ENCODE measurements around the gene UCHL5. TPM values are rescaled to one million over a fixed set of nuclear protein-coding genes. Genes with fewer than 3 reads are reported as not detected.

UCHL5 gene
- total and polyA plus RNA-seq, 2 donors (not counting 1 experiment from before 2014, with no cell fraction given) = 7.8 to 31.5 TPM

DNA sequence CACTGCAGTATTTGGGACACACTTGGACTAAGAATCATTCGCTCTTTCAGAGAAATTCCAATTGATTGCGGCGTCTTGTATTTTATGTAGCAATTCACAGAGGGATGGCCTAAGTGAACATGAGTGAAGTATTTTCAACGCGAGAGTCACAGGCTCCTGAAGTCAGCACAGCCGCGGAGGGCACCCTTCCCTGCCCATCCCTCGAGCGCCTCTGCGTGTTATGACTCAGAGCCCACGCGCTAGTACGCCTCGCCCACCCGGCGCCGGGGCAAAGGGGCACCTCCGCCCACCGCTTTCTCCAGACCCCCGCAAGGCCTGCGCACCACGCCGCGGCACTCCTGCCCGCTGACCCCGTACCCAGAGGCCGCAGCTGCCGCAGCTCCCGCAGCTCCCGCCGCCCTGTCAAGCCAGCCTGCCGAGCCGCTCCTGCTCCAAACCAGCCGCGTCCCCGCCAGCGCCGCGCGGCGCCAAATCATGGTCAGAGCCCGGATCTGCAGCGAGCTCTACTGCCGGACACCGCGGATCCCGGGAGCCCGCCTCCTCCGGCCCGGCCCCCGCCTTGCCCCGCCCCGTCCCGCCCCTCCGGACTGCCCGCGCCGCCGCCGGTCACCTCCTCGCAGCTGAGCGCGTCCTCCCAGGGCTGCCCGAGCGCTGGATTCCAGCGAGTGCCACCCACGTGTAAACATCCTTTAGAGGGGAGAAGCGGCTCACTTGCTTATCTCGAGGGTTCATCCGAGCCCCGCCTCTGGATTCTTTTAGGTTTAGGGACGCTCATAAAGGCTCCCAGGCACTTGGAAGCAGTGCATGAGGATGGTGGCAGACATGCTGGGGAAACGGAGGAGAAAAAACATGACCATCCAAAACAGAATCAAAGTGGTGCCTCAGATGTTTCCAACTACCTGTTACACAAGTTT, 46.0 kb upstream of the UCHL5 start, which contains the start of gene GLRX2:
TSS of gene GLRX2 (minus strand) at position 508 of the 914 bp plus-strand sequence. CDS start at position 476, 32 bp downstream.
- under 1% methylated on average over 69 of the region's 73 CpGs for WGBS (ENCODE audit: insufficient coverage)
- H3K4me1 ChIP-seq (ENCODE audit: control insufficient read depth in 2 of 2, insufficient read depth in 2 of 2, low read length in 2 of 2) = peaks cover 8 to 13% of the 10 kb centered on the region in 2 donors
- H3K27me3 ChIP-seq (replicated peaks in 1 of 4; ENCODE audit: control extremely low read depth in 1 of 4, control insufficient read depth in 3 of 4, insufficient read depth in 4 of 4, low read length in 3 of 4) = no peaks in the 10 kb centered on the region
- peak; percentile 83 for ATAC-seq (ENCODE audit: low read depth)
- CTCF ChIA-PET = interaction anchor here (1.9 kb wide), 1 partner anchor 16 kb away, joined by 10 read pairs; the partner anchor contains the start of gene CDC73
- no peaks in the 10 kb centered on the region for H3K9me3 ChIP-seq (ENCODE audit: control extremely low read depth in 1 of 3, control insufficient read depth in 2 of 3, insufficient read depth in 1 of 3, low read length in 2 of 3)
- H3K79me2 ChIP-seq (ENCODE audit: control insufficient read depth, insufficient read depth, low read length) = peaks cover 23% of the 10 kb centered on the region
- Mint-ChIP-seq H3K9me3 (ENCODE audit: insufficient read depth) (no peaks in the 10 kb centered on the region), H3K4me1 (peaks cover 22% of the 10 kb centered on the region), H3K27me3 (no peaks in the 10 kb centered on the region), H3K4me3 (peak within 1 kb of the TSS; percentile 97), H3K27ac (peak within 1 kb of the TSS; percentile 83)
- peak within 1 kb of the TSS; percentile 82 for H3K4me2 ChIP-seq (replicated peaks; ENCODE audit: low read depth, low read length, poor library complexity, severe bottlenecking)
- peak; percentile 65 for DNase-seq
- peaks cover 5% of the 10 kb centered on the region for H4K20me1 ChIP-seq (ENCODE audit: control insufficient read depth, insufficient read depth, low read length, poor library complexity, severe bottlenecking)
- H3K36me3 ChIP-seq (replicated peaks in 1 of 2; ENCODE audit: control extremely low read depth in 1 of 2, control insufficient read depth in 1 of 2, extremely low read depth in 1 of 2, insufficient read depth in 2 of 2, low read length in 1 of 2) = peaks cover 0 to 5% of the 10 kb centered on the region in 2 experiments
- POLR2A ChIA-PET = interaction anchor here (0.6 kb wide), 1 partner anchor 731 kb away, joined by 3 read pairs; no protein-coding TSS in a partner anchor
- peak within 1 kb of the TSS; percentile 89 for H3K9ac ChIP-seq (ENCODE audit: low read length)
- no peak for TF ChIP-seq EZH2 (IDR thresholded peaks at IDR 0.05; ENCODE audit: borderline replicate concordance, insufficient read depth, low read depth, low read length, poor library complexity, severe bottlenecking)
- TF ChIP-seq CTCF (IDR thresholded peaks at IDR 0.05) = no peak
- intact Hi-C loops (cut with micrococcal nuclease) = loop anchor here (1.0 kb wide), 3 partner anchors 16 to 296 kb away; partner anchors contain the start of genes RGS2, RO60 and UCHL5
- H2AFZ ChIP-seq (ENCODE audit: insufficient read depth, low read depth, low read length, poor library complexity, severe bottlenecking) = peak within 1 kb of the TSS; percentile 83
- H3K27ac ChIP-seq (ENCODE audit: low read length in 2 of 2) = peak within 1 kb of the TSS in 1 of 2 donors; percentile 71
- peak within 1 kb of the TSS; percentile 62 to 99 (median 78) for H3K4me3 ChIP-seq (ENCODE audit: control extremely low read depth in 1 of 5, extremely low read depth in 1 of 5, insufficient read depth in 1 of 5, low read depth in 2 of 5, low read length in 4 of 5)
